Measurements from ENCODE around the gene ALK.

ALK gene

DNA sequence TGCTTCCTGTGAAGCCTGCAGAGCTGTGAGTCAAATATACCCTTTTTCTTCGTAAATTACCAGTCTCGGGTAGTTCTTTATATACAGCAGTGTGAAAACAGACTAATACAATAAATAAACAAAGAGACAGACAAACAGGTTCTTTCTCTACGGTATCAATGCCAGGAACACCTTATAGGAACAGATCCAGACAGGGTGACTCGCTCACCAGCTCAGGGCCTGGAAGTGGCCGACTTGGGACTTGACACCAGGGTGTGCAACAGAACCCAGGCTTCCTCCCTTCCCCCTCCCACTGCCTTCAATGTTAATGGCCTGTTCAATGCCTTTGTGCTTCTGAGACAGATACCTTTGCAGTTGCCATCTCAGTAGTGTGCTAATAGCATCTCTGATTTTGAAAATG lies 309.5 kb downstream of the ALK start:
- ATAC-seq (ENCODE audit: insufficient read depth, low read depth): no peak
- peaks cover 7% of the 10 kb centered on the region for H3K27me3 ChIP-seq (ENCODE audit: insufficient read depth, low read length, poor library complexity)
- no peak overlapping the region for H3K9ac ChIP-seq (ENCODE audit: low read depth, low read length)
- no peak for DNase-seq
- H3K4me3 ChIP-seq (ENCODE audit: low read depth in 1 of 2, low read length in 2 of 2): no peak overlapping the region
- no peak for TF ChIP-seq CTCF (IDR thresholded peaks at IDR 0.05; ENCODE audit: borderline replicate concordance, extremely low read depth, low read length, poor library complexity, severe bottlenecking)
- no peak for TF ChIP-seq EZH2 (IDR thresholded peaks at IDR 0.05; ENCODE audit: borderline replicate concordance, low read depth, low read length, severe bottlenecking)
- no peaks in the 10 kb centered on the region for H3K4me1 ChIP-seq (ENCODE audit: insufficient read depth, low read length)
- H3K27ac ChIP-seq (ENCODE audit: low read length): no peak overlapping the region
- no peak overlapping the region for H3K4me2 ChIP-seq (ENCODE audit: insufficient read depth, low read length)
- no peaks in the 10 kb centered on the region for H3K36me3 ChIP-seq (ENCODE audit: insufficient read depth, low read length)
- H4K20me1 ChIP-seq (ENCODE audit: insufficient read depth, low read length): no peaks in the 10 kb centered on the region
- H3K79me2 ChIP-seq (ENCODE audit: insufficient read depth, low read length): no peaks in the 10 kb centered on the region
- no peaks in the 10 kb centered on the region for H3K9me3 ChIP-seq (ENCODE audit: insufficient read depth, low read length, severe bottlenecking)
- no peak overlapping the region for H2AFZ ChIP-seq (ENCODE audit: low read depth, low read length)

DNA sequence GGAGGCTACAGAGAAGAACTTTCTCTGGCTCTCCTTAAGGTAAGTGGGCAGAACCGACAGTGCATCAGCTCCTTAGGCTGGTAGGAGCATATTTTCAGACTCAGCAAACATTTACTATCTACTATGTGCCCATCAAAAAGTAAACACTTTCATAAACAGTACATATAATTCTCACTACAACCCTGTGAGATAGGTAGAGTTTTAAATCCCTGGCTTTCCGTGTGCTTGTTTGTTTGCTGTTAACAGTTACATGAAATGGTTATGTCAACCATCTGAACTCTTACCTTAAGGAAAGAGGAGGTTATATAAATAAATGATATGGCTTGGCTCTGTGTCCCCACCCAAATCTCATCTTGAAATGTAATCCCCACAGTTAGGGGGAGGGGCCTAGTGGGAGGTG lies 310.1 kb downstream of the ALK start:
- H3K36me3 ChIP-seq (ENCODE audit: insufficient read depth, low read length): no peaks in the 10 kb centered on the region
- TF ChIP-seq CTCF (IDR thresholded peaks at IDR 0.05; ENCODE audit: borderline replicate concordance, extremely low read depth, low read length, poor library complexity, severe bottlenecking) (no peak), EZH2 (IDR thresholded peaks at IDR 0.05; ENCODE audit: borderline replicate concordance, low read depth, low read length, severe bottlenecking) (no peak)
- no peak overlapping the region for H3K4me3 ChIP-seq (ENCODE audit: low read depth in 1 of 2, low read length in 2 of 2)
- H3K27ac ChIP-seq (ENCODE audit: low read length): no peak overlapping the region
- DNase-seq (no peak), ATAC-seq (ENCODE audit: insufficient read depth, low read depth) (no peak)
- H3K79me2 ChIP-seq (ENCODE audit: insufficient read depth, low read length): no peaks in the 10 kb centered on the region
- H3K4me1 ChIP-seq (ENCODE audit: insufficient read depth, low read length): no peaks in the 10 kb centered on the region
- H2AFZ ChIP-seq (ENCODE audit: low read depth, low read length): no peak overlapping the region
- no peaks in the 10 kb centered on the region for H3K9me3 ChIP-seq (ENCODE audit: insufficient read depth, low read length, severe bottlenecking)
- no peak overlapping the region for H3K4me2 ChIP-seq (ENCODE audit: insufficient read depth, low read length)
- peaks cover 7% of the 10 kb centered on the region for H3K27me3 ChIP-seq (ENCODE audit: insufficient read depth, low read length, poor library complexity)
- H3K9ac ChIP-seq (ENCODE audit: low read depth, low read length): no peak overlapping the region
- no peaks in the 10 kb centered on the region for H4K20me1 ChIP-seq (ENCODE audit: insufficient read depth, low read length)

DNA sequence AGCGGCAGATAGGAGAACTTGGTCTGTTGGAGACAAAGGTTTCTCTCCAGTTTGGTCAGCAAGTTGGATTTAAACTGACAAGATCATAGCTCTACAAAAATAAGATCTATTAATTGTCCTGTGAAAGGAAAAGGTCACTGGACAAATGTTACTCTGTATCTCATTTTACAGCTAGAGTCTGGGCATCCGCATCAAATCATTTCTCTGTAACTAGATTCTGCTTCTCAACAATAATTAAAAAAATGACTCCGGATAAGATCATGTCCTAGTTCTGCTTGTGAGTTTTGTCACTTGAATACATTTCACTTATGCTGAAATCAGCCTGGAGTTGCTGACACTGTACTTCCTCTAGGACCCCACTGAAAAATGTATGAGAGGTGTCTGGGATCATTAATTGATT lies 310.8 kb downstream of the ALK start:
- H3K79me2 ChIP-seq (ENCODE audit: insufficient read depth, low read length): no peaks in the 10 kb centered on the region
- H3K4me1 ChIP-seq (ENCODE audit: insufficient read depth, low read length): no peaks in the 10 kb centered on the region
- no peaks in the 10 kb centered on the region for H3K36me3 ChIP-seq (ENCODE audit: insufficient read depth, low read length)
- no peak overlapping the region for H2AFZ ChIP-seq (ENCODE audit: low read depth, low read length)
- TF ChIP-seq CTCF (IDR thresholded peaks at IDR 0.05; ENCODE audit: borderline replicate concordance, extremely low read depth, low read length, poor library complexity, severe bottlenecking) (no peak), EZH2 (IDR thresholded peaks at IDR 0.05; ENCODE audit: borderline replicate concordance, low read depth, low read length, severe bottlenecking) (no peak)
- no peak for DNase-seq
- no peak overlapping the region for H3K4me3 ChIP-seq (ENCODE audit: low read depth in 1 of 2, low read length in 2 of 2)
- H3K27me3 ChIP-seq (ENCODE audit: insufficient read depth, low read length, poor library complexity): peaks cover 7% of the 10 kb centered on the region
- no peaks in the 10 kb centered on the region for H3K9me3 ChIP-seq (ENCODE audit: insufficient read depth, low read length, severe bottlenecking)
- no peaks in the 10 kb centered on the region for H4K20me1 ChIP-seq (ENCODE audit: insufficient read depth, low read length)
- no peak for ATAC-seq (ENCODE audit: insufficient read depth, low read depth)
- no peak overlapping the region for H3K27ac ChIP-seq (ENCODE audit: low read length)
- no peak overlapping the region for H3K9ac ChIP-seq (ENCODE audit: low read depth, low read length)
- H3K4me2 ChIP-seq (ENCODE audit: insufficient read depth, low read length): no peak overlapping the region

DNA sequence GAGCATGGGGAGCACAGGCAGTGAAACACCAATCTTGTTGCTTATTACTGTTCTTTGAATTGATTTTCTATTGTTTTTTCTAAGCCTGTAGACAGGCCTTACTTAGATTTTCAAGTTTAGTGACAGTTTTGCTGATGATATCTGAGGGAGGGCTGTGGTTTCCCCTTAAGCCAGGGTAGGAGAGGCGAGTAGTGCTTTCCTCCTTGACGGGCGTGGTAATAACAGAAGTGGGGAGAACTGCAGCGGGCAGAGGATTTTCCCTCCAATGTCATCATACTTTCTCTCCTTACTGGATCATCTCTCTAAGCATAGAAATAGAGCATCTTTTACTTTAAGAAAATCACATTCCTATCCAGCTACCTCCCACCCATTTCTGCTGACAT lies 314.4 kb downstream of the ALK start:
- Histone ChIP-seq H3K4me2 (ENCODE audit: insufficient read depth, low read length) (no peak overlapping the region), H3K36me3 (ENCODE audit: insufficient read depth, low read length) (no peaks in the 10 kb centered on the region), H3K4me1 (ENCODE audit: insufficient read depth, low read length) (no peaks in the 10 kb centered on the region), H3K79me2 (ENCODE audit: insufficient read depth, low read length) (no peaks in the 10 kb centered on the region), H3K9ac (ENCODE audit: low read depth, low read length) (no peak overlapping the region), H3K4me3 (ENCODE audit: low read depth in 1 of 2, low read length in 2 of 2) (no peak overlapping the region), H3K27me3 (ENCODE audit: insufficient read depth, low read length, poor library complexity) (peaks cover 7% of the 10 kb centered on the region), H3K9me3 (ENCODE audit: insufficient read depth, low read length, severe bottlenecking) (no peaks in the 10 kb centered on the region), H2AFZ (ENCODE audit: low read depth, low read length) (no peak overlapping the region), H3K27ac (ENCODE audit: low read length) (no peak overlapping the region), H4K20me1 (ENCODE audit: insufficient read depth, low read length) (no peaks in the 10 kb centered on the region)
- ATAC-seq (ENCODE audit: insufficient read depth, low read depth) (no peak), DNase-seq (no peak)
- no peak for TF ChIP-seq CTCF (IDR thresholded peaks at IDR 0.05; ENCODE audit: borderline replicate concordance, extremely low read depth, low read length, poor library complexity, severe bottlenecking)
- no peak for TF ChIP-seq EZH2 (IDR thresholded peaks at IDR 0.05; ENCODE audit: borderline replicate concordance, low read depth, low read length, severe bottlenecking)

All from DND-41 (cell line).